Gastroesophageal sphincter (tissue), 3 donors: ENCODE results near the gene WASF3.

Source experiments
- CTCF ChIP-seq, 4 experiments: fragments of 200-600 bp in 2 of 4; fragments of 450-650 bp in 2 of 4; sonication (generic) in 1 of 4; IDR thresholded peaks; one replicate each; pipeline ENCODE4 v1.5.1; 2017 to 2019; ENCODE audit warnings: antibody characterized with exemption in 4 of 4, mild to moderate bottlenecking in 2 of 4, moderate library complexity in 2 of 4
- EP300 ChIP-seq: sonication (generic); formaldehyde crosslinking; IDR thresholded peaks from one replicate; pipeline ENCODE4 v1.6.1; 2017; ENCODE audit warnings: antibody characterized with exemption, mild to moderate bottlenecking
- POLR2A ChIP-seq, 2 donors: fragments of 450-650 bp; IDR thresholded peaks; one replicate each; pipeline ENCODE4 v1.6.1; 2017; ENCODE audit warnings: antibody characterized with exemption in 2 of 2, mild to moderate bottlenecking in 2 of 2, moderate library complexity in 1 of 2
- POLR2AphosphoS5 ChIP-seq: sonication (generic); formaldehyde crosslinking; IDR thresholded peaks from one replicate; pipeline ENCODE4 v1.6.1; 2017; ENCODE audit warnings: antibody characterized with exemption

- no peak for TF ChIP-seq EP300
- no peak for TF ChIP-seq CTCF (IDR thresholded peaks at IDR 0.05)
- TF ChIP-seq POLR2A (IDR thresholded peaks at IDR 0.05) = no peak
- TF ChIP-seq POLR2AphosphoS5 = no peak
Observed at GRCh38 chr13:26693749-26694463, 136.4 kb downstream of the WASF3 start.
